Body of pancreas (tissue), 4 donors: ENCODE data around the gene ROBO2.

Experiments
- POLR2A ChIP-seq, 3 donors: fragments of 450-650 bp; IDR thresholded peaks; one replicate each; pipeline ENCODE4 v1.6.1; 2016; ENCODE audit warnings: antibody characterized with exemption in 3 of 3, mild to moderate bottlenecking in 2 of 3
- TF ChIP-seq, protein P1 (sequence below), 7 experiments: fragments of 450-650 bp in 4 of 7; fragments of 200-600 bp in 3 of 7; sonication (generic) in 3 of 7; IDR thresholded peaks; one replicate each; pipeline ENCODE4 v1.5.1; 2016 to 2019; ENCODE audit warnings: antibody characterized with exemption in 7 of 7

DNA sequence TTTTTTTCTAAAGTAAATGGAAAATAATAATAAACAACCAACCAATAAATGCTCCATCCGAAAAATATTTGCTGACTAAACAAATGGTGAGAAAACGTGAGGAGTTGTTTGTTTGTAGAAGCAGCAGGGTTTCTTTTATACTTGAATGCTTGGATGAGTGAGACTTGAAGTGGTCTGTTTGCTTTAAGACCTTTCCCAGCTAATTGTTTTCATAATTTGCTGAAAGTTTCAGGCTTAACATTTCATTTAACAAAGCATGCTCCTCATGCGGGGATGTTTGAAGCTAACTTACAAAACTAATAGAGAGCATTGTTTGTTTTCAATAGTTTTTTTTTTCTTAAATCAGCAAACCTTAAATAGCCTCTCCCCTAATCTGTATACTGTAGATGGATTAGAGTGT is 484.6 kb downstream of the ROBO2 start:
- TF ChIP-seq, protein P1, sequence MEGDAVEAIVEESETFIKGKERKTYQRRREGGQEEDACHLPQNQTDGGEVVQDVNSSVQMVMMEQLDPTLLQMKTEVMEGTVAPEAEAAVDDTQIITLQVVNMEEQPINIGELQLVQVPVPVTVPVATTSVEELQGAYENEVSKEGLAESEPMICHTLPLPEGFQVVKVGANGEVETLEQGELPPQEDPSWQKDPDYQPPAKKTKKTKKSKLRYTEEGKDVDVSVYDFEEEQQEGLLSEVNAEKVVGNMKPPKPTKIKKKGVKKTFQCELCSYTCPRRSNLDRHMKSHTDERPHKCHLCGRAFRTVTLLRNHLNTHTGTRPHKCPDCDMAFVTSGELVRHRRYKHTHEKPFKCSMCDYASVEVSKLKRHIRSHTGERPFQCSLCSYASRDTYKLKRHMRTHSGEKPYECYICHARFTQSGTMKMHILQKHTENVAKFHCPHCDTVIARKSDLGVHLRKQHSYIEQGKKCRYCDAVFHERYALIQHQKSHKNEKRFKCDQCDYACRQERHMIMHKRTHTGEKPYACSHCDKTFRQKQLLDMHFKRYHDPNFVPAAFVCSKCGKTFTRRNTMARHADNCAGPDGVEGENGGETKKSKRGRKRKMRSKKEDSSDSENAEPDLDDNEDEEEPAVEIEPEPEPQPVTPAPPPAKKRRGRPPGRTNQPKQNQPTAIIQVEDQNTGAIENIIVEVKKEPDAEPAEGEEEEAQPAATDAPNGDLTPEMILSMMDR (IDR thresholded peaks at IDR 0.05) = no peak
- TF ChIP-seq POLR2A (IDR thresholded peaks at IDR 0.05) = no peak
